Measurements from ENCODE around the gene AMIGO1.
A peak's percentile ranks its signal among the peaks of the same experiment; 100 is the strongest.

Gene AMIGO1

DNA sequence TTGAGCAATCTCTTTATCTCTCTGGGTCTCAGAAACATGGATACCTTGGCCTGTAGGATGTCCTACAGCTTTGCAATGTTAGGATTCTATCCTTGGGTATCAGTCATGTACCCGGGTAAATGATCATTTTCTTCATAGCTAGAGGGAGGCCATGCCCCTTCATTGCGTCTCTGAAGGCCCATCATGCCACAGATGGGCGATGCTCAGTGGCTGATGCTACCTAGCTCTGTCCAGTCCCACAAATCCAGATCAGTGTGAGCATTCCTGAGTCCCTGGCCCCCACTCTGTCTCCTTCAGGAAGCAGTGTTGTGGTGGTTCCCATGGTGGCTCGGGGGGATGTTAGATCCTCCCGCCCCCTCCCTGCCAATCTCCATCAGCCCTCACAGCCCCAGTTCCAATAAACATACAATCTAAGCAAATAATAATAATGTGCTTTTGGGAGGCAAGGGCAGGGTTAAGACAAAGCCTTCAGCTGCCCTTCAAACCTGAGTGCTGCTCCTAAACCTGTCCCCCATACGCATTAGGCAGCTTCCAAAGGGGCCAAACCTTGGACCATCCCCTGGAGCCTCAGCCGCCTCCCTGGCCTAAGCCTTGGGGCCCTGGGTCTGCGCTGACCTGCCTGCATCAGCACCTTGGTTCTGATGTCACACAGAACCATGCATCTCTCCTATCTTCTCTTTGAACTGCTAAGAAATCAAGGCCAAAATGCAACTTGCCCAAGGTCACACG is 29.5 kb upstream of the AMIGO1 start:
- H3K4me3 ChIP-seq (replicated peaks in 1 of 2; ENCODE audit: low read depth in 2 of 2, low read length in 2 of 2) = no peak overlapping the region
- no peak for DNase-seq (ENCODE audit: low read depth in 2 of 2)
- TF ChIP-seq, protein P1, sequence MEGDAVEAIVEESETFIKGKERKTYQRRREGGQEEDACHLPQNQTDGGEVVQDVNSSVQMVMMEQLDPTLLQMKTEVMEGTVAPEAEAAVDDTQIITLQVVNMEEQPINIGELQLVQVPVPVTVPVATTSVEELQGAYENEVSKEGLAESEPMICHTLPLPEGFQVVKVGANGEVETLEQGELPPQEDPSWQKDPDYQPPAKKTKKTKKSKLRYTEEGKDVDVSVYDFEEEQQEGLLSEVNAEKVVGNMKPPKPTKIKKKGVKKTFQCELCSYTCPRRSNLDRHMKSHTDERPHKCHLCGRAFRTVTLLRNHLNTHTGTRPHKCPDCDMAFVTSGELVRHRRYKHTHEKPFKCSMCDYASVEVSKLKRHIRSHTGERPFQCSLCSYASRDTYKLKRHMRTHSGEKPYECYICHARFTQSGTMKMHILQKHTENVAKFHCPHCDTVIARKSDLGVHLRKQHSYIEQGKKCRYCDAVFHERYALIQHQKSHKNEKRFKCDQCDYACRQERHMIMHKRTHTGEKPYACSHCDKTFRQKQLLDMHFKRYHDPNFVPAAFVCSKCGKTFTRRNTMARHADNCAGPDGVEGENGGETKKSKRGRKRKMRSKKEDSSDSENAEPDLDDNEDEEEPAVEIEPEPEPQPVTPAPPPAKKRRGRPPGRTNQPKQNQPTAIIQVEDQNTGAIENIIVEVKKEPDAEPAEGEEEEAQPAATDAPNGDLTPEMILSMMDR (IDR thresholded peaks at IDR 0.05; ENCODE audit: low read depth, low read length) = no peak

DNA sequence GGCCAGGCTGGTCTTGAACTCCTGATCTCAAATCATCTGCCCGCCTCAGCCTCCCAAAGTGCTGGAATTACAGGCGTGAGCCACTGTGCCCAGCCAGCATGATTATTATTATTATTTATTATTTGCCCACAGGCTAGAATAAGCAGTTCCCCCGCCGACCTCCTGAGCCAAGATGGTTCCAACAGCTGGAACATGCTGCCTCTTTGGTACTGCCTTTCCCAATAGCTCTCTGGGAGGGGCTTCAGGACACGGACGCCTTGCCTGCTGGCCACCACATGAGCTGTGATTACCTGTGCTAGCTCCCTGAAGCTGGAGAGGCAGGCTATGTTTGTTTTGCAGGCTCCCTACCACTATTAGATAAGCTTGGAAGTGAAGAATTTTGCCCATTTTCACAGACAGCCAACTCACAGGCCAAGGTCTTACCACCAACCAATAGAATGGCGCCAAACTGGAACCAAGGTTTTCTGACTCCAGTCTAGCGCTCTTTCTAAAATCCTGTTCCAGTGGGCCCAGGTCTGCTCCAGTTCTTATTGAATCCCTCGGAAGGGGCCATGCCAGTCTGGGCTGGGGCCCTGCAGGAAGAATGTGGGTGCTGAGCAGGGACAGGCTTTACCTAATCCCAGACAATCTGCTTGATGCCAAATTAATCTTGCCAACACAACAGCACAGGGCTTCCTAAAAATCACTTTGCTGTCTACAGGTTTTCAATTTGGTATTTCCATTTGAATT is 28.1 kb upstream of the AMIGO1 start:
- DNase-seq (ENCODE audit: low read depth in 2 of 2) = no peak
- TF ChIP-seq, protein P1 (IDR thresholded peaks at IDR 0.05; ENCODE audit: low read depth, low read length) = no peak

DNA sequence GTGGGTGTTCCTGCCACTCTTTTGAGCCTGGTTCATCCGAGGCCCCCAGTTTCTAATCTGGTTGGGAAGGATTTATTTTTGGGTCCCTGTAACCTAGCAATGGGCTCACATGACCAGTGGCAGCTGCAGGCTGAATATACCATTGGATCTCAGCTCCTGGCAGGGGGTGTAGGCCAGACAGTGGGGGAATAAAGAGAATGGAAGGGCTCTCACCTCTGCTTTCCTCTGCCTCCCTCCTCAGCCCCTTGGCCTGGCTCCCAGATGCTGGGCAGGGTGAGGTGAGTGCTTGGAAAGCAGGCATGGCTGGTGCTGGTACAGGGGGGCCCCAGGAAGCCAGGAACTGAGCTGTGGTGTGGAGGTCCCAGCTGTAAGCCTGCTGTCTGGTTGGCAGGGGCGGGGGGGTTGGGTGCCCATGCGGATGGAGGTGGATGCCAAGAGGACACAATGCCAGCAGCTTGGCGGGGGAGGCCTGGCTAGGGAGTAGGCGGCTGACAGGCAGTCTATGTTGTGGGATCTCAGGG is 26.5 kb upstream of the AMIGO1 start:
- DNase-seq (ENCODE audit: low read depth in 2 of 2) = no peak
- H3K4me3 ChIP-seq (replicated peaks in 1 of 2; ENCODE audit: low read depth in 2 of 2, low read length in 2 of 2) = no peak overlapping the region
- TF ChIP-seq, protein P1 (IDR thresholded peaks at IDR 0.05; ENCODE audit: low read depth, low read length) = no peak

More for the DNA sequence above, 28.1 kb upstream of the AMIGO1 start:
- no peak overlapping the region for H3K4me3 ChIP-seq (replicated peaks in 1 of 2; ENCODE audit: low read depth in 2 of 2, low read length in 2 of 2)

DNA sequence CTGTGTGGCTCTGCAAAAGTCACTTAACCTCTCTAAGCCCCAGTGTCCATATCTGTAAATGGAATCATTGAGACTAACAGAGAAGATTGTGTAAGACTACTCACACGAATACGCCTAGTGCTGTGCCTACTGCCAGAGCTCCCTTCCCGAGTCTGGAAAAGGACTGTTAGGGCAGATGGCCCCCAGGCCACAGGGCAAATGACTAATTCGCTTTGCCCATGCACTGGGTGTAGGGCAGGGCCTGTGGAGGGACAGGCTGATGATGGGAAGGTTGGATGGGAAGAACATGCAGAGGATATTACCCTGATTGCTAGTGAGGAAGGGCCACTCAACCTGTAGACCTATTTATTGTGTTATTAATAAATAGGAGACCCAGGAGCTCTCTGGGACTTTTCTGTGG is 26.0 kb upstream of the AMIGO1 start:
- H3K4me3 ChIP-seq (replicated peaks in 1 of 2; ENCODE audit: low read depth in 2 of 2, low read length in 2 of 2) = no peak overlapping the region
- TF ChIP-seq, protein P1 (IDR thresholded peaks at IDR 0.05; ENCODE audit: low read depth, low read length) = no peak
- no peak for DNase-seq (ENCODE audit: low read depth in 2 of 2)

DNA sequence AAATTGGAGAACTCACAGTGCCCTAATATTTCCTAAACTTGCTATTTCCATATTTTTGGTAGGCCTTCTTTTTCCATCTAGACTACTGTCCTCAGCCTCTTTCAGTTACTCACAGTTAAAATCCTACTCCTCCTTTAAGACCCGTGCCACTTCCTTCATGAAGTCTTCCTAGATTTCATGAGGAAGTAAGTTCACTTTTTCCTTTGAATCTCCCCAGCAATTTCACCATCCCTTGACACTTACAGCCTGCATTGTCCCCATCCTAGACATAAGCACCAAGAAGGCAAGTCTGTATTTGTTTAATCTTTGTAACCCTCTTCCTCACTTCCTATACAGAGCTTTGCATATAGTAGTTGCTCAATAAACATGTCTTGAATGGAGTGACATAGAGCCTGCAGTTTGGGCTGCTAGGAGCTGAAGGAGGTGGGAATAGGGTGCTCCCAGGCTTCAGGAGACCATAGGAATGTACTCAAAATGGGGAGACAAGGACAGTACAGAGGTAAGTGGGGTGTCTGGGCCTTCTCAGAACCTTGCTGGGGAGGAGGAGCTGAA is 24.9 kb upstream of the AMIGO1 start:
- no peak overlapping the region for H3K4me3 ChIP-seq (replicated peaks in 1 of 2; ENCODE audit: low read depth in 2 of 2, low read length in 2 of 2)
- DNase-seq (ENCODE audit: low read depth in 2 of 2) = no peak
- TF ChIP-seq, protein P1 (IDR thresholded peaks at IDR 0.05; ENCODE audit: low read depth, low read length) = no peak

DNA sequence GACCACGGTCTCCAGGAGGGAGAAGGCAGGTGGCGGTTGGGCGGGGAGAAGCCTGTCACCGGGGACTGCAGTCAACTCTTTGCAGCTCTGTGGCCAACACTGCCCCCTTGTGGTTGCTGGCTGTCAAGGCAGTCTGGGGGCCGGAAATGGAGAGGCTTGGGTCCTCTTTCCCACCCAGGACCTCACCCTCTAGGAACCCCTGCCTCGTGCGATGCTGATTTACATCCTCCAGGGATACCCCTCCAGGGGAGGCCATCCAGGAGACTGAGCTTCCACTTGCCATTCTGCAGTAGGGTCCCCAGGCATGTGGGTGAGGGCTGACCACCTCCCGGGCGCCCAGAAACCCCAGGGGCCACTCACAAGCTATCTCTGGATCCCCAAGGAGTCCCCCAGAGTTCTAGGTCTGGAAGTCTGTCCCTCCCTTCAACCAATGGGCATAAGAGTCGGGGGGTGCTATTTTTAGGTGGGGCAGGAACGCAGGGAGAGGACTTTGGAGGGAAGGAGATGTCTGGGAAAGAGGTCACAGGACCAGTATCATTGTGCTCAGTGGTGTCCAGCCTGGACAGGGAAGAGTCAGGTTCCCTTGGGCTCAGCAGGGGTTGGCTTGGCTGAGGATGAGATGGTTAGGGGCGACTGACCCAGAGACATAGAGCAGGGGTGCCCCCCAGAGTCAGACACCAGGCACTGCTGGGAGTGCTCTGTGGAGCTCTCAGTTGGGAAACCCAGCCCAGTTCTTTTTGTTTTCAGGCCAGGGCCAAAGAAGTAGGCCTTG is 23.0 kb upstream of the AMIGO1 start:
- TF ChIP-seq, protein P1 (IDR thresholded peaks at IDR 0.05; ENCODE audit: low read depth, low read length) = peak; percentile 96
- DNase-seq (ENCODE audit: low read depth in 2 of 2) = peak; percentile 80 to 82
- no peak overlapping the region for H3K4me3 ChIP-seq (replicated peaks in 1 of 2; ENCODE audit: low read depth in 2 of 2, low read length in 2 of 2)

All from cardiac fibroblast (primary cell).